Adipocyte (in vitro differentiated cells): ENCODE results near the gene CUBN.

Experiments
- DNase-seq: peaks from one replicate; pipeline ENCODE4 v3.0.0-alpha.2; 2015; ENCODE audit warnings: low read depth
- H3K27me3 ChIP-seq: replicated peaks from 2 replicates; pipeline ENCODE4 v1.7.0; 2013; ENCODE audit warnings: mild to moderate bottlenecking, low read length, moderate library complexity; ENCODE audit not compliant: control insufficient read depth, insufficient read depth
- H3K36me3 ChIP-seq: 2 replicates; pipeline ENCODE4 v1.7.0; 2013; ENCODE audit warnings: low read length, mild to moderate bottlenecking, moderate library complexity; ENCODE audit not compliant: control insufficient read depth, insufficient read depth, severe bottlenecking
- H3K4me1 ChIP-seq: 2 replicates; pipeline ENCODE4 v1.7.0; 2013; ENCODE audit warnings: mild to moderate bottlenecking, low read length, moderate library complexity; ENCODE audit not compliant: control insufficient read depth, insufficient read depth
- H3K4me3 ChIP-seq: 2 replicates; pipeline ENCODE4 v1.7.0; 2013; ENCODE audit warnings: mild to moderate bottlenecking, low read length, moderate library complexity
- H3K9ac ChIP-seq: 2 replicates; pipeline ENCODE4 v1.7.0; 2013; ENCODE audit warnings: mild to moderate bottlenecking, low read length, moderate library complexity
- H3K9me3 ChIP-seq: 2 replicates; pipeline ENCODE4 v1.7.0; 2013; ENCODE audit warnings: mild to moderate bottlenecking, low read length, moderate library complexity; ENCODE audit not compliant: control insufficient read depth

CUBN gene

DNA sequence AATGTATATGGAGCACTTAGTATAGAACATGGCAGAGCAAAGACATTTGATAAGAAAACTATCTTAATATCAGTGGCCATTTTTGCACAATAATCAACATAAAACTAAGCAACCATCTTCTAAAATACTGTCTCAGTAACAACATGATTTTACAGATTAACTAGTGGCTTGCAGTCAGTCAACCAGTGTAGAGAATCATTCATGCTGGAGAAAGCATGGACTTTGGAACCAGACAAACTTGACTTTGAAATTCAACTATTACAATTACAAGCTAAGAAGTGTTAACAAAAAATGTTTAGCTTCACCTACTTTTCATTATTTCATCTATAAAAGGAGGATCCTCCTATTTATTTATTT lies 27.7 kb downstream of the CUBN start:
- no peaks in the 10 kb centered on the region for H3K36me3 ChIP-seq
- no peaks in the 10 kb centered on the region for H3K27me3 ChIP-seq
- H3K9ac ChIP-seq = no peak overlapping the region
- no peak overlapping the region for H3K4me3 ChIP-seq
- H3K9me3 ChIP-seq = no peaks in the 10 kb centered on the region
- no peaks in the 10 kb centered on the region for H3K4me1 ChIP-seq
- DNase-seq = no peak

DNA sequence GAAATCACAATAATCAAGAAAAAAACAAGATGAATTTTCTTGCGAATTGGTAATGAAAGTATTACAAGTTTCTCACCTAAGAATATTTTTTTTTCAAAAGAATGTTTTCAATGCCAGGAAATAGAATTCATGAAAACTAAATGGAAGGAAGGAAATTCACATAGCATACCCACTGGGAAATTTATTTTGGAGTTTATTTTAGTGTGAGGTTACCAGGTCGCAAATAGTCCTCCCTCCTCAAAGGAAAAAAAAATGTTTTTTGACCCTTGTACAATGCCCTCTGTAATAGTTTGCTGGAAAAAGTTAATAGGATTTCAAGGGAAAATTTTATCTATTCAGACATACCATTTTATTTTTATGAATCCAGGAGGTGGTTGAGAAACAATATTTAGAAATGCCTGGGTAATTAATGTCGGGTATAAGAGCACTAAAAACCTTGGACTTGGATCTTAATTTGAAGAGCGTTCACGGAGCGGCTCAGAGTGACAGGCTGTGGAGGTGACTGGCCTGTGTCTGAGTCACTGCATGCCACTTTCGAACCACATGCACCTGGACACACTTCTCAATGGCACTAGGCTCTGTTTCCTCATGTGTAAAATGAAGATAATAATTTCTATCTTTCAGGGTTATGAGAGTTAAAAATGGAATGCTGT lies 28.2 kb downstream of the CUBN start:
- Histone ChIP-seq H3K4me3 (no peak overlapping the region), H3K27me3 (no peaks in the 10 kb centered on the region), H3K36me3 (no peaks in the 10 kb centered on the region), H3K9ac (no peak overlapping the region), H3K4me1 (no peaks in the 10 kb centered on the region), H3K9me3 (no peaks in the 10 kb centered on the region)
- no peak for DNase-seq

DNA sequence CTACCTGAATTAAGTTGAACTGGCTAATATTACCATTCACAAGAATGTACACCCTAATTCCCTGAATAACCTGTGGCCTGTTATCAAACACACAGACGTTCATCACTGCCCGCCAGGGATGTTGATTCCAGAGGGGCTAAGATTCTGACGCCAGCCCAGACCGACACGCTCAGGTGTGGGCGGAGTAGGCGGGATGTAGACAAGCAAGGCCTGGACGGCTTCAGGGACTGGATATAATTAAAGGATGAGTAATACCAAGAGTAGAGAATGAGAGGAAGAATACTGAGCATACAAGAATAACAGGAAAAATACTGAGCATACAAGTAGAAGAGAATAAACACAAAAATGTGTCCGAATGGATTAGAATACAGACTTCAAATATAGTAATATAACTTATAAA lies 29.0 kb downstream of the CUBN start:
- H3K36me3 ChIP-seq = no peaks in the 10 kb centered on the region
- H3K9ac ChIP-seq = no peak overlapping the region
- no peaks in the 10 kb centered on the region for H3K27me3 ChIP-seq
- no peak overlapping the region for H3K4me3 ChIP-seq
- H3K4me1 ChIP-seq = no peaks in the 10 kb centered on the region
- peaks cover 4% of the 10 kb centered on the region for H3K9me3 ChIP-seq
- peak; percentile 23 for DNase-seq

DNA sequence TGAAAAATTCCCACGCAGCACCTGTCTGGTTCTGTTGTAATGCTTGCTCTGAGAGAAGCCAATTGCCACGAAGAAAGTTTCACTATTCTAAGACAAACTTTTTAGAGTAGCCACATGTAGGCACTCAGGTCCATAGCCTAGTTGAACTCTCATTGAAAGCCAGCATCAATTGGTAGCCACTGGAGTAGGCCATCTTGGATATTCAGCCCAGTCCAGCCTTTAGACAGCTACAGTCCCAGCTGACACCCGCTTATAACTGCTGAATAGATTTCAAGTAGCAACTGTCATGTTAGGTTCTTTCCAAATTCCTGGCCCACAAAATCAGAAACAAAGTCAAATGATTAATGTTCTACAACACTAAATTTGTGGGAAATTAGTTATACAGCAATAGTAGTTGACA lies 31.6 kb downstream of the CUBN start:
- H3K27me3 ChIP-seq = no peaks in the 10 kb centered on the region
- no peak overlapping the region for H3K4me3 ChIP-seq
- no peaks in the 10 kb centered on the region for H3K36me3 ChIP-seq
- DNase-seq = no peak
- H3K4me1 ChIP-seq = no peaks in the 10 kb centered on the region
- H3K9ac ChIP-seq = no peak overlapping the region
- H3K9me3 ChIP-seq = peaks cover 17% of the 10 kb centered on the region

DNA sequence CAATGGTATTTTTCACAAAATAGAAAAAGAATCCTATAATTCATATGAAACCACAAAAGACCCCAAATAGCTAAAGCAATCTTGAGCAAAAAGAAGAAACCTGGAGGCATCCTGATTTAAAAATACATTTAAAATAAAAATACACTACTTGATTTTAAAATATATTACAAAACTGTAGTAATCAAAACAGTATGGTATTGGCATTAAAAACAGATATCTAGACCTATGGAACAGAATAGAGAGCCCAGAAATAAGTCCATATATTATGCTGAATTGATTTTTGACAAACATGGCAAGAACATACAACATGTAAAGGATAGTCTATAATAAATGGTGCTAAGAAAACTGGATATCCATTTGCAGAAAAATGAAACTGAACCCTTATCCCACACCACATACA lies 34.8 kb downstream of the CUBN start:
- no peak for DNase-seq
- Histone ChIP-seq H3K27me3 (no peaks in the 10 kb centered on the region), H3K4me1 (no peaks in the 10 kb centered on the region), H3K9me3 (peaks cover 17% of the 10 kb centered on the region), H3K4me3 (no peak overlapping the region), H3K36me3 (no peaks in the 10 kb centered on the region), H3K9ac (no peak overlapping the region)

DNA sequence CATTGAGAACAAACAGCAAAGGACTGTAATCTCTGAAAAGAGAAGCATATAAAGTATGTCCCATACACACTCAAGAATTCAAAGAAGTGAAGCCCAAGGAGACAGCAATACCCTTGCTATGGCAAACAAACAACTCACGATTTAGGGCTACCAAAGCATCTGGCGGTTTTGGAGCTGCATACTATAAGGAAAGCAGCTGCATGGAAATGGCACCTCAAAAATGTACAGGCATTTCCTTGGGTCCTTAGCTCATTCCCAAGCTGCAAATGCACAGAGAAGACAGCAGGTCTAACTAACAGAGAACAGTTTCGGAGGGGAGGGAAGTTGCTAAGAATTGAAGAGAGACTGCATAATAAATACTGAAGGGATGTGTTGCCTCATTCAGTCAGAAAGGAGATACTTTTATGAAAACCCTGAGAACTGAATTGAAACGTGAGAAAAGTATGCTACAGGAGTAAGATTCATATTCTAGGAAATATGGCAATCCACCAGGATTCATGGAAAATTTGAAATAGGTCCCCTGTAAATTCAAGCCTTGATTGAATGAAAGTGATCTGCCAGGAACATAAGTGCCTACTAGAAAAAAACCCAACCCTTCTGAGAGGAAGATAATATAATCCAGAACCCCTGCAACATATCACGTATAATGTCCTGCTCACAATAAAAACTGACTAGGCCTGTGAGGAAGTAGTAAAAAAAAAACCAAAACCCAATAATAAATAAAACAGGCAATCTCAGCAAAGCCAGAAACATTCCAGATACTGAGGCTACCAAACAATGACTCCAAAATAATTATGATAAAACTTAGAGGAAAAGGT lies 36.4 kb downstream of the CUBN start:
- H3K27me3 ChIP-seq = no peaks in the 10 kb centered on the region
- peaks cover 7% of the 10 kb centered on the region for H3K4me1 ChIP-seq
- no peaks in the 10 kb centered on the region for H3K36me3 ChIP-seq
- no peak overlapping the region for H3K9ac ChIP-seq
- DNase-seq = no peak
- no peak overlapping the region for H3K4me3 ChIP-seq
- H3K9me3 ChIP-seq = peaks cover 17% of the 10 kb centered on the region

DNA sequence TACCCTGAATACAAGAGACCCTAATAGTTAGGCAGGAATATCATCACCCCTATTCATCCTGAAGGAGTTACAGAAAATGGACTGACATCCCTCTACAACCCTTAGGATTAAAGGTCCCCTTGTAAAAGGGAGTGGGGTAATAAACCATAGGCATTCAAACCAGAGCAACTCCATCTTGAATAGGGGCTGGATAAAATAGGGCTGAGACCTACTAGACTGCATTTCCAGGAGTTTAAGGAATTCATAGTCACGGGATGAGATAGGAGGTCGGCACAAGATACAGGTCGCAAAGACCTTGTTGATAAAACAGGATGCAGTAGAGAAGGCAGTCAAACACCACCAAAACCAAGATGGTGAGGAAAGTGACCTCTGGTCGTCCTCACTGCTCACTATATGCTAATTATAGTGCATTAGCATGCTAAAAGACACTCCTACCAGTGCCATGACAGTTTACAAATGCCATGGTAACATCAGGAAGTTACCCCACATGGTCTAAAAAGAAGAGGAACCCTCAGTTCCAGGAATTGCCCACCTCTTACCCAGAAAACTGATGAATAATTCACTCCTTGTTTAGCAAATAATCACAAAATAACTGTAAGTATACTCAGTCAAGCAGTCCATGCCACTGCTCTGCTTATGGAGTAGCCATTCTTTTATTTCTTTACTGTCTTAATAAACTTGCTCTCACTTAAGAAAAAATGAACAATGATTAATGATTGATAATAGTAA lies 37.2 kb downstream of the CUBN start:
- H3K9ac ChIP-seq = no peak overlapping the region
- no peak for DNase-seq
- H3K9me3 ChIP-seq = peaks cover 17% of the 10 kb centered on the region

DNA sequence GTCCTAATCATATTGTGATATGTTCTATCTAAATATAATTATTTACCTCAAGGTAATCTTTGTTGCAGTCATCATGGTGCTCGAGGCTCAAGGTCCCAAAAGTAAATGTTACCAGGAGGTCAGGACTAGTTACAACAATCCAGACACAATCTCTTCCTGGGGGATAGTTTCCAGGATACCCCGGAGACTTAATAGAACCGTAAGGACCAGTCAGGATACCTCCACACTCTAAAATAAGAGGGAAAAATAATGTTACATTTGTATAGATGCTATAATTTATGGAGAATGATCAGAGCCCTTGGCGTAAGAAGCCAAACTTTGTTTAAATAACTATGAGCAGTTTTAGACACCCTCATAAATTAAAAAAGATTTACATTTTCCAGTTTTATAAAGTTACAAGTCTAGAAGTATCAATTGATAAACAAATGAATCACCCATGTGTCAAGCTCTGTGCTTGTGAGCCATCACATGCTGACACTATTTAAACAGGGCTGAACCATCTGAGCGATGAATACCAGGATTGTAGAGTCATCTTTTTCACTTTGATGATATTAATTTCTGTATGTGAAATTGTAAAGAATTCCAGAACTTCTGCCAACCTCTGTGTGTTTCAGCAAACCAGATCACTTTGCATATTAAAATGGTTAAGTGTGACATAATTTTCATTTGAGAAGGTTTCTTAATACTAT lies 41.3 kb downstream of the CUBN start:
- Histone ChIP-seq H3K4me1 (peaks cover 21% of the 10 kb centered on the region), H3K4me3 (no peak overlapping the region), H3K9me3 (no peaks in the 10 kb centered on the region), H3K36me3 (no peaks in the 10 kb centered on the region), H3K9ac (no peak overlapping the region), H3K27me3 (no peaks in the 10 kb centered on the region)
- peak; percentile 51 for DNase-seq

More for the DNA sequence above, 37.2 kb downstream of the CUBN start:
- Histone ChIP-seq H3K27me3 (no peaks in the 10 kb centered on the region), H3K4me1 (peaks cover 9% of the 10 kb centered on the region), H3K36me3 (no peaks in the 10 kb centered on the region), H3K4me3 (no peak overlapping the region)

DNA sequence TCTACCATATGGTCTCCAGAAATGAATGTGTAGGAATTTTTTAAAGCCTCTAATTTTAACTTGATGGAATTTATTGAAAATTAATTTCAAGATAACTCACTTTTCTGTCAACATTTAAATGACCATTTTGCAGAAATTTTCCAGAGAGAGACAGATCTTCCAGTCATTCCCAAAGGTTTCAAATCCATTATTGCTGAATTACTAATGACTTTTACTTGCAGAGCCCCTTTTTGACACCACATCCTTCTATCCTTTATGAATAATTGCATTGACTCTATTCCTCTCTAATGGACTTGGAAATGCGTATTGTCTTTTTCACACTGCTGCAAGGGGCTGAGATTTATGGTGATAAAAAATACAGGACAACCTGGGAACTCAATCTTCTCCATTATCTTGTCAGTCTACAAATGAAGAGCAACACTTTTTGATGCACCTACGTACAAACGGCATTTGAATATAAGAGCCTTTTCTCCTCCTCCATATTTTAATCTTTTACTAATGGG lies 42.7 kb downstream of the CUBN start:
- H3K27me3 ChIP-seq = no peaks in the 10 kb centered on the region
- no peaks in the 10 kb centered on the region for H3K36me3 ChIP-seq
- H3K4me3 ChIP-seq = no peak overlapping the region
- H3K9me3 ChIP-seq = no peaks in the 10 kb centered on the region
- peaks cover 21% of the 10 kb centered on the region for H3K4me1 ChIP-seq
- DNase-seq = no peak
- H3K9ac ChIP-seq = no peak overlapping the region

DNA sequence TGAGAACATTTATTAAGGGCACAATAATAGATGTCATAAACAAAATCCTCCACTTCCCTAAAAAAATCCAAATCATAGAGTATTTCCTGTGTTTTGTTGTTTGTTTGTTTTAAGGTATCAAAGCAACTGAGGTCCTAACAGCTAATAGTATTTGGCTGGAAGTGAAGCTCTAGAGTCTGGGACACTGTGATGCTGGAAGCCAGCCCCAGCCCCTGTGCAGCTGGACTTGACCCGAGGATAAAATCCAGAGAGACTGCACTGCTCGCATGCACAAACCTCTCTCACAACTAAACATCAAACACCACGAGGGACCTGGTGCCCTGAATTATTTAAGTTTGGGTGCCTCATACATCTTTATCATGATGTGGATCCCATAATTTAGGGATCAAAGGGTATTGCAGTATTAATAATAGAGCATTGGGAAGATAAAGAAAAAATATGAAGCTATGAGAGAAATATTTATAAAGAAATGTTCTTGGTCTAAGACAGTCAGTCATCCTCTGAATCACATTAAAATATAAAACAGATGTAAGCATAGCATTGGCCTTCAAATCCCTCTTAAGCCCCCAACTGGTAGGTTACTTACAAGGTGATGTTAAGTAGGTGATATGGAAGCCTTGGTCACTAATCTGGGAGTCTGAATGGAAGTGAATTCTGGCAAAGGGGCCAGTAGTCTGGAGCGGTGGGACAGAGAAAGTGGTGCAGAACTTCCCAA lies 44.4 kb downstream of the CUBN start:
- H3K9ac ChIP-seq = no peak overlapping the region
- H3K4me1 ChIP-seq = peaks cover 21% of the 10 kb centered on the region
- no peaks in the 10 kb centered on the region for H3K9me3 ChIP-seq
- H3K4me3 ChIP-seq = peak overlapping the region; percentile 35
- DNase-seq = peak; percentile 63
- no peaks in the 10 kb centered on the region for H3K36me3 ChIP-seq
- no peaks in the 10 kb centered on the region for H3K27me3 ChIP-seq
